CD14-positive monocyte (primary cell): ENCODE measurements around the gene AQP6. TPM values are rescaled to one million over a fixed set of nuclear protein-coding genes. Genes with fewer than 3 reads are reported as not detected.

Source experiments
- DNase-seq, 3 donors: peaks; one replicate each; pipeline ENCODE4 v3.0.0-alpha.2; 2011 to 2022
- H2AFZ ChIP-seq: 2 replicates; pipeline ENCODE4 v1.6.0; 2012; ENCODE audit warnings: mild to moderate bottlenecking, low read depth, low read length, inconsistent platforms; ENCODE audit not compliant: insufficient read depth, poor library complexity, severe bottlenecking
- H3K27ac ChIP-seq, 2 donors: 1 replicate in 1 of 2; 2 replicates in 1 of 2; pipeline ENCODE4 v1.5.1; 2012 to 2013; ENCODE audit warnings: low read length in 2 of 2, control low read depth in 1 of 2, inconsistent platforms in 1 of 2, low read depth in 1 of 2, mild to moderate bottlenecking in 1 of 2
- H3K27me3 ChIP-seq, 2 donors: one replicate each; pipeline versions ENCODE4 v1.6.0 to v1.6.1; 2011 to 2013; ENCODE audit warnings: low read length in 2 of 2; ENCODE audit not compliant: control insufficient read depth in 2 of 2, insufficient read depth in 2 of 2
- H3K36me3 ChIP-seq, 2 donors: replicated peaks in 1 of 2; 1 replicate in 1 of 2; 2 replicates in 1 of 2; pipeline versions ENCODE4 v1.5.1 to v1.6.1; 2012 to 2013; ENCODE audit warnings: low read length in 2 of 2, control low read depth in 1 of 2, inconsistent platforms in 1 of 2, mild to moderate bottlenecking in 1 of 2; ENCODE audit not compliant: insufficient read depth in 2 of 2, control insufficient read depth in 1 of 2
- H3K4me1 ChIP-seq, 2 donors: 1 replicate in 1 of 2; 2 replicates in 1 of 2; pipeline versions ENCODE4 v1.5.1 to v1.6.1; 2012 to 2013; ENCODE audit warnings: low read length in 2 of 2, control low read depth in 1 of 2, inconsistent platforms in 1 of 2, mild to moderate bottlenecking in 1 of 2, moderate library complexity in 1 of 2; ENCODE audit not compliant: insufficient read depth in 2 of 2, control insufficient read depth in 1 of 2
- H3K4me2 ChIP-seq: replicated peaks from 2 replicates; pipeline ENCODE3; 2012; ENCODE audit warnings: low read length, moderate library complexity, mild to moderate bottlenecking; ENCODE audit not compliant: poor library complexity, severe bottlenecking; ENCODE audit errors: extremely low read depth
- H3K4me3 ChIP-seq, 3 experiments: fragments of 200-600 bp in 1 of 3; sonication (generic) in 1 of 3; replicated peaks in 1 of 3; 1 replicate in 2 of 3; 2 replicates in 1 of 3; pipeline ENCODE4 v1.5.1; 2011 to 2013; ENCODE audit warnings: low read length in 3 of 3, mild to moderate bottlenecking in 3 of 3, control low read depth in 2 of 3, low read depth in 2 of 3, inconsistent platforms in 1 of 3, moderate library complexity in 1 of 3
- H3K79me2 ChIP-seq: 2 replicates; pipeline ENCODE4 v1.6.0; 2012; ENCODE audit warnings: mild to moderate bottlenecking, control low read depth, inconsistent platforms, low read length, moderate library complexity; ENCODE audit not compliant: insufficient read depth
- H3K9ac ChIP-seq: 2 replicates; pipeline ENCODE4 v1.6.0; 2017; ENCODE audit warnings: low read length, mild to moderate bottlenecking; ENCODE audit not compliant: insufficient read depth, poor library complexity, severe bottlenecking
- H3K9me3 ChIP-seq, 2 donors: replicated peaks in 1 of 2; 1 replicate in 1 of 2; 2 replicates in 1 of 2; pipeline versions ENCODE4 v1.5.1 to v1.6.1; 2012 to 2013; ENCODE audit warnings: low read length in 2 of 2, control low read depth in 1 of 2; ENCODE audit not compliant: control insufficient read depth in 1 of 2, insufficient read depth in 1 of 2
- H4K20me1 ChIP-seq: 2 replicates; pipeline ENCODE4 v1.6.0; 2012; ENCODE audit warnings: mild to moderate bottlenecking, low read length, control low read depth, moderate library complexity; ENCODE audit not compliant: insufficient read depth
- H3K27ac Mint-ChIP-seq, 7 donors: one replicate each; pipeline ENCODE4 v1.8.0; 2020; ENCODE audit warnings: mild to moderate bottlenecking in 7 of 7, mixed read lengths in 7 of 7, moderate library complexity in 6 of 7, inconsistent platforms in 2 of 7
- H3K27me3 Mint-ChIP-seq, 3 donors: one replicate each; pipeline ENCODE4 v1.8.0; 2021 to 2022; ENCODE audit warnings: low read depth in 3 of 3, mild to moderate bottlenecking in 3 of 3, mixed read lengths in 3 of 3, moderate library complexity in 3 of 3, inconsistent platforms in 1 of 3
- H3K36me3 Mint-ChIP-seq, 2 donors: one replicate each; pipeline ENCODE4 v1.8.0; 2020; ENCODE audit warnings: mixed read lengths in 2 of 2, inconsistent platforms in 1 of 2, mild to moderate bottlenecking in 1 of 2
- H3K4me1 Mint-ChIP-seq: one replicate; pipeline ENCODE4 v1.8.0; 2020; ENCODE audit warnings: mild to moderate bottlenecking, mixed read lengths
- H3K4me3 Mint-ChIP-seq, 2 donors: one replicate each; pipeline ENCODE4 v1.8.0; 2020; ENCODE audit warnings: mild to moderate bottlenecking in 2 of 2, mixed read lengths in 2 of 2, moderate library complexity in 1 of 2
- H3K9me3 Mint-ChIP-seq, 7 donors: one replicate each; pipeline ENCODE4 v1.8.0; 2020 to 2022; ENCODE audit warnings: mixed read lengths in 7 of 7, mild to moderate bottlenecking in 6 of 7, moderate library complexity in 6 of 7, inconsistent platforms in 2 of 7
- WGBS: methylation state at CpG from one replicate; pipeline ENCODE4 v1.1.5; 2013; ENCODE audit warnings: missing lambda C conversion rate; ENCODE audit not compliant: insufficient coverage; 5-methylcytosine and 5-hydroxymethylcytosine counted together
- intact Hi-C, 2 donors: fragments of 100-400 bp; cut with micrococcal nuclease; formaldehyde crosslinking; loops; one replicate each; pipeline versions ENCODE4 v1.15.0 to v1.15.1; 2023
- polyA plus RNA-seq, 3 donors: library from polyadenylated mRNA; depleted of rRNA in 1 of 3; unstranded in 2 of 3; stranded (reverse) in 1 of 3; fragments of 300-500 nt in 2 of 3; fragments of >200 nt in 1 of 3; fragmentation: Illumina TruSeq in 2 of 3; gene quantifications; 1 replicate in 2 of 3; 2 replicates in 1 of 3; pipeline ENCODE4 v1.2.3, GENCODE V29; 2012 to 2021
- TF ChIP-seq, protein P1 (sequence below): fragments of 200-600 bp; IDR thresholded peaks from one replicate; pipeline ENCODE4 v1.8.0; 2022; ENCODE audit warnings: antibody characterized with exemption, mild to moderate bottlenecking

Gene AQP6
- polyA plus RNA-seq, 3 donors, result 0.04 TPM; not detected in 2

DNA sequence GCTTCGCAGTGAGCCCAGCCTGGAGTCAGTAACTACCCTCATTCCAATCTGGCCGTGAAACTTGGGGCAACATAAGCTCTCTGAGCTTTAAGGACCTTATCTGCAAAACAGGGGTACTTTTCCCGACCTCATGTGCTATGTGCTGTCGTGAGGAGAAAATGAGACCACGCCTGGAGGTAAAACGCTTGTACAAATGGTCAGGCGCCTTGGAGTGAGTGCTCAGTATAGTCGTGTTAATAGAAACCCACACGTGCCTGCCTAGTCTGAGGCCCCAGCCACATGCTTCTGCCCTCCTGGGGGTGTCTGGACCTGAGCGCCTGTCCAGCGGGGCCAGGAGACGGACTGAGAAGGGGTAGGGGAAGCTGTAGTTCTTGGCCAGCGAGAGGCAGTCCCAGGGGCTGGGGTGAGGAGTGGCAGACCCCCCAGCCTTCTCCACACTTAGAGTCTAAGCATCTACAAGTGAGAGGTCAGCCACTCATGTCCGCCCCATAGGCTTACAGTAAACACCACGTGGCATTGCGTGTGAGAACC, 6.2 kb upstream of the AQP6 start:
- intact Hi-C loops, result loop anchor here (1.0 to 10.0 kb wide), 5 partner anchors 90 to 210 kb away; partner anchors contain the start of gene ASIC1 (in 2 of the 2)
- Mint-ChIP-seq H3K27ac (peak overlapping the region in 1 of 7 donors; percentile 8), H3K27me3 (peaks cover 51 to 60% (median 52%) of the 10 kb centered on the region in 3 donors), H3K36me3 (no peaks in the 10 kb centered on the region), H3K9me3 (peaks cover 0 to 5% (median 2%) of the 10 kb centered on the region in 7 donors), H3K4me1 (peaks cover 12% of the 10 kb centered on the region), H3K4me3 (peak overlapping the region; percentile 2 to 21)
- 25% methylated on average over 9 of the region's 16 CpGs for WGBS
- Histone ChIP-seq H3K4me3 (no peak overlapping the region), H3K9me3 (no peaks in the 10 kb centered on the region), H4K20me1 (no peaks in the 10 kb centered on the region), H3K36me3 (no peaks in the 10 kb centered on the region), H3K79me2 (no peaks in the 10 kb centered on the region), H3K9ac (no peak overlapping the region), H3K4me1 (peaks cover 19 to 26% of the 10 kb centered on the region in 2 donors), H2AFZ (no peak overlapping the region), H3K27ac (no peak overlapping the region), H3K27me3 (peaks cover 9 to 76% of the 10 kb centered on the region in 2 donors), H3K4me2 (no peak overlapping the region)
- no peak for DNase-seq
- TF ChIP-seq, protein P1, sequence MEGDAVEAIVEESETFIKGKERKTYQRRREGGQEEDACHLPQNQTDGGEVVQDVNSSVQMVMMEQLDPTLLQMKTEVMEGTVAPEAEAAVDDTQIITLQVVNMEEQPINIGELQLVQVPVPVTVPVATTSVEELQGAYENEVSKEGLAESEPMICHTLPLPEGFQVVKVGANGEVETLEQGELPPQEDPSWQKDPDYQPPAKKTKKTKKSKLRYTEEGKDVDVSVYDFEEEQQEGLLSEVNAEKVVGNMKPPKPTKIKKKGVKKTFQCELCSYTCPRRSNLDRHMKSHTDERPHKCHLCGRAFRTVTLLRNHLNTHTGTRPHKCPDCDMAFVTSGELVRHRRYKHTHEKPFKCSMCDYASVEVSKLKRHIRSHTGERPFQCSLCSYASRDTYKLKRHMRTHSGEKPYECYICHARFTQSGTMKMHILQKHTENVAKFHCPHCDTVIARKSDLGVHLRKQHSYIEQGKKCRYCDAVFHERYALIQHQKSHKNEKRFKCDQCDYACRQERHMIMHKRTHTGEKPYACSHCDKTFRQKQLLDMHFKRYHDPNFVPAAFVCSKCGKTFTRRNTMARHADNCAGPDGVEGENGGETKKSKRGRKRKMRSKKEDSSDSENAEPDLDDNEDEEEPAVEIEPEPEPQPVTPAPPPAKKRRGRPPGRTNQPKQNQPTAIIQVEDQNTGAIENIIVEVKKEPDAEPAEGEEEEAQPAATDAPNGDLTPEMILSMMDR, result no peak

DNA sequence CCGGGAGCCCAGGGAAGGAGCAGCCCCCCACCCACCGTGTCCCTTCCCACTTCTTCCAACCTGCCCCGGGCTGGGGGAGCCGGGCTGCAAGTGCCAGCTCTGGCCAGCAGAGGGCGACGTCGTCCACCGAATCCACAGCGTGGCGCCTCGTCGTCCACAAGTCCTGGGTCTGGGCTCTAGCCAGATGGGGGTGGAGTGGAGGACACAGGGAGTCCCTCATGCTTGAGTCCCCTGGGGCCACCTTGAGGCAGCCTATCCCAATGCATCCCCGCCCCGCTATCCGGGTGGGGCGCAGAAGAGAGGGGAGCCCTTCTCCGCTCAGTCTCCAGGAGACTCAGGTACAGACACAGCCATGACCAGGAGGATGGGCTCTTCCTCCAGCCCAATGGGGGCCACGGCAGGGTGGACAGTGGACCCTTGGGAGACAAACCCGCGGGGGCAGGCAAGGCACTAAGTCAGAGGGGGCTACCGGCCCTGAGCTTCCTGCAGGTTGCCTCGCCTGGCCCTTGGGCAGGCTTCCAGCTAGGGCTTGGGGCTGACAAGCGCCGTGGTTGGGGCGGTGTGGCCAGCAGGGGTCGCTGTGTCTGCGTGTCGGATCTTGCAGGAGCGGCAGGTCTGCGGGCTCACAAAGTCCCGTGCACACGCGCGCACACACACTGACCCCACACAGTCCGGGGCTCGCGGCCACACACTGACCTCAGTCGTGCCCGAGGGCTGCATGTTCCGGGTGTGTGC, 5.5 kb upstream of the AQP6 start:
- Histone ChIP-seq H3K4me3 (peak overlapping the region; percentile 10 to 75 (median 42)), H3K79me2 (no peaks in the 10 kb centered on the region), H3K4me2 (peak overlapping the region; percentile 84), H4K20me1 (no peaks in the 10 kb centered on the region), H3K4me1 (peaks cover 19 to 26% of the 10 kb centered on the region in 2 donors), H3K9me3 (no peaks in the 10 kb centered on the region), H3K27ac (no peak overlapping the region), H3K36me3 (no peaks in the 10 kb centered on the region), H2AFZ (peak overlapping the region; percentile 86), H3K9ac (peak overlapping the region; percentile 15), H3K27me3 (peaks cover 9 to 72% of the 10 kb centered on the region in 2 donors)
- Mint-ChIP-seq H3K4me1 (peaks cover 12% of the 10 kb centered on the region), H3K27me3 (peaks cover 48 to 56% (median 49%) of the 10 kb centered on the region in 3 donors), H3K4me3 (peak overlapping the region; percentile 73 to 85), H3K27ac (peak overlapping the region in 3 of 7 donors; percentile 7 to 59 (median 49)), H3K9me3 (peaks cover 0 to 2% (median 0%) of the 10 kb centered on the region in 7 donors), H3K36me3 (no peaks in the 10 kb centered on the region)
- DNase-seq, result peak; percentile 83 to 88 (median 87)
- TF ChIP-seq, protein P1, result peak; percentile 97
- WGBS, result 2% methylated on average over 28 of the region's 40 CpGs
- intact Hi-C loops, result loop anchor here (1.0 to 10.0 kb wide), 5 partner anchors 90 to 210 kb away; partner anchors contain the start of gene ASIC1 (in 2 of the 2)
